Naive thymus-derived CD4-positive, alpha-beta T cell (primary cell): ENCODE measurements around the gene GALNT16. TPM values are rescaled to one million over a fixed set of nuclear protein-coding genes. Genes with fewer than 3 reads are reported as not detected.

Source experiments
- ATAC-seq: fragments of 150-1000 bp; cut with Tn5 transposase; 2 replicates; pipeline ENCODE4 v1.10.0; 2021; ENCODE audit warnings: mild to moderate bottlenecking, moderate library complexity
- CTCF ChIA-PET: fragments of 350-600 bp; sonication (Branson Sonifier 250); formaldehyde crosslinking; loops from one replicate; lab custom pipeline; 2021; ENCODE audit warnings: antibody characterized with exemption; lab: Charles Lee
- POLR2A ChIA-PET: fragments of 350-600 bp; sonication (Branson Sonifier 250); formaldehyde crosslinking; loops from one replicate; lab custom pipeline; 2021; ENCODE audit warnings: antibody characterized with exemption, inconsistent platforms; lab: Charles Lee
- DNase-seq, 9 donors: peaks; one replicate each; pipeline versions ENCODE4 v3.0.0 to v3.0.0-alpha.2; 2020 to 2022; ENCODE audit warnings: mixed read lengths in 1 of 9
- H3K27ac ChIP-seq: one replicate; pipeline ENCODE4 v1.7.0; 2013; ENCODE audit warnings: mild to moderate bottlenecking, low read depth, low read length, moderate library complexity
- H3K27me3 ChIP-seq, 2 donors: one replicate each; pipeline ENCODE4 v1.7.0; 2013; ENCODE audit warnings: low read length in 2 of 2, mild to moderate bottlenecking in 2 of 2, moderate library complexity in 2 of 2; ENCODE audit not compliant: control insufficient read depth in 2 of 2, insufficient read depth in 2 of 2
- H3K36me3 ChIP-seq, 3 experiments: 1 replicate in 2 of 3; 2 replicates in 1 of 3; pipeline ENCODE4 v1.7.0; 2013; ENCODE audit warnings: low read length in 3 of 3, mild to moderate bottlenecking in 3 of 3, moderate library complexity in 1 of 3; ENCODE audit not compliant: insufficient read depth in 3 of 3, control insufficient read depth in 2 of 3
- H3K4me1 ChIP-seq, 2 donors: one replicate each; pipeline ENCODE4 v1.7.0; 2013; ENCODE audit warnings: low read length in 2 of 2, mild to moderate bottlenecking in 2 of 2, moderate library complexity in 1 of 2; ENCODE audit not compliant: control insufficient read depth in 2 of 2, insufficient read depth in 2 of 2
- H3K4me3 ChIP-seq: 2 replicates; pipeline ENCODE4 v1.7.0; 2013; ENCODE audit warnings: mild to moderate bottlenecking, low read length
- H3K9me3 ChIP-seq, 3 experiments: 1 replicate in 2 of 3; 2 replicates in 1 of 3; pipeline ENCODE4 v1.7.0; 2013; ENCODE audit warnings: low read length in 3 of 3; ENCODE audit not compliant: control insufficient read depth in 2 of 3
- H3K27ac Mint-ChIP-seq, 9 donors: one replicate each; pipeline ENCODE4 v1.8.0; 2020 to 2022; ENCODE audit warnings: mixed read lengths in 9 of 9, mild to moderate bottlenecking in 8 of 9, moderate library complexity in 5 of 9, inconsistent platforms in 2 of 9
- H3K27me3 Mint-ChIP-seq, 5 donors: one replicate each; pipeline ENCODE4 v1.8.0; 2021 to 2022; ENCODE audit warnings: mixed read lengths in 5 of 5, mild to moderate bottlenecking in 1 of 5
- H3K36me3 Mint-ChIP-seq, 5 donors: one replicate each; pipeline ENCODE4 v1.8.0; 2020 to 2022; ENCODE audit warnings: mixed read lengths in 5 of 5, mild to moderate bottlenecking in 3 of 5, inconsistent platforms in 1 of 5
- H3K4me1 Mint-ChIP-seq, 7 donors: one replicate each; pipeline ENCODE4 v1.8.0; 2020 to 2022; ENCODE audit warnings: mixed read lengths in 7 of 7, mild to moderate bottlenecking in 3 of 7, inconsistent platforms in 1 of 7
- H3K4me3 Mint-ChIP-seq, 10 donors: one replicate each; pipeline ENCODE4 v1.8.0; 2020 to 2022; ENCODE audit warnings: mild to moderate bottlenecking in 10 of 10, mixed read lengths in 10 of 10, moderate library complexity in 6 of 10, inconsistent platforms in 2 of 10
- H3K9me3 Mint-ChIP-seq, 11 donors: one replicate each; pipeline ENCODE4 v1.8.0; 2020 to 2022; ENCODE audit warnings: mixed read lengths in 11 of 11, mild to moderate bottlenecking in 4 of 11, inconsistent platforms in 1 of 11, moderate library complexity in 1 of 11
- intact Hi-C, 2 donors: fragments of 100-400 bp; cut with micrococcal nuclease; formaldehyde crosslinking; loops; one replicate each; pipeline ENCODE4 v1.15.1; 2023
- polyA plus RNA-seq, 2 donors: library from polyadenylated mRNA; unstranded; fragments of 300-500 nt; fragmentation: Illumina TruSeq; gene quantifications; one replicate each; pipeline ENCODE4 v1.2.3, GENCODE V29; 2021
- total RNA-seq, 6 experiments: library from RNA in 5 of 6; stranded (reverse) in 5 of 6; gene quantifications; 1 replicate in 5 of 6; 2 replicates in 1 of 6; pipeline ENCODE4 v1.2.3 and lab custom pipeline; 2021 to 2026

GALNT16 gene
- total and polyA plus RNA-seq, 7 experiments from 2014 or later, result 0.07 to 0.65 TPM; not detected in 5

DNA sequence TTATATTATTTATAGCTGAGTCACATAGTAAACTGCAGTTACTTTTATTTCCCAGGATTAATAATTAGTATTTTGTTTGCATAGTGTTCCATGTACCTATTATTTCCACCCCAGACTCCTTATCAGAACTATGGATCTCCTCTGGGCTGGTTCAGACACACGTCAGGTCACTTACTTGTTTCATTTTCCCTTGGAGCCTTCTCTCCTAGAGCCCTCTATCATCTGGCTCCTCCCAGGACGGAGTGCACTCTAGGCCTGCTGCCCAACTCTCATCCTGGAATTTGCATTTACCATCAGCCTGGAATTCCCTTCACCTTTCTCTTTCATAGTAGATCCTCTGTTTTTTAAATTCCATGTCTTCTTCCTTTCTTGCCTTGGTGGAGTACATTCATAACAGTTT is 28.5 kb upstream of the GALNT16 start:
- Mint-ChIP-seq H3K36me3 (peaks cover 2 to 50% (median 14%) of the 10 kb centered on the region in 5 donors), H3K27me3 (no peaks in the 10 kb centered on the region), H3K4me3 (no peak overlapping the region), H3K9me3 (no peaks in the 10 kb centered on the region), H3K27ac (peak overlapping the region in 1 of 9 donors; percentile 33), H3K4me1 (peaks cover 0 to 8% (median 0%) of the 10 kb centered on the region in 7 donors)
- no peaks in the 10 kb centered on the region for H3K4me1 ChIP-seq
- peaks cover 0 to 28% (median 9%) of the 10 kb centered on the region in 3 experiments for H3K36me3 ChIP-seq
- no peak overlapping the region for H3K4me3 ChIP-seq
- no peak for DNase-seq
- intact Hi-C loops, result no loop called here
- CTCF ChIA-PET, result interaction anchor here (0.6 to 1.1 kb wide), 2 partner anchors 102 to 387 kb away, joined by 3 read pairs; no protein-coding TSS in a partner anchor
- POLR2A ChIA-PET, result no interaction called here
- no peak for ATAC-seq
- no peaks in the 10 kb centered on the region for H3K9me3 ChIP-seq
- H3K27ac ChIP-seq, result no peak overlapping the region
- H3K27me3 ChIP-seq, result no peaks in the 10 kb centered on the region

DNA sequence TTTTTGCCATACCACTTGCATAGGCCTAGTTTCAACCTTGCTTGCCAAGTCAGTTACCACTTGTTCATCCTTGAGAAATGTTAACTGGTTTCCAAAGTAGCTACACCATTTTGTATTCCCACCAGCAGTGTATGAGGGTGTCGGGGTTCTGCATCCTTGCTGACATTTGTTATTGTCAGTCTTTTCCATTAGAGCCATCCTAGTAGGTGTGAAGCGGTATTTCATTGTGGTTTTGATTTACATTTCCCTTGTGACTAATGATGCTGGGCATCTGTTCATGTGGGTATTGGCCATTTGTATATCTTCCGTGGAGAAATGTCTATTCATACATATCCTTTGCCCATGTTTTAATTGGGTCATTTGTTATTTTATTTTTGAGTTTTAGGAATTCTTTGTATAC is 27.6 kb upstream of the GALNT16 start:
- DNase-seq (no peak), ATAC-seq (no peak)
- Mint-ChIP-seq H3K27ac (peak overlapping the region in 1 of 9 donors; percentile 29), H3K9me3 (no peaks in the 10 kb centered on the region), H3K27me3 (no peaks in the 10 kb centered on the region), H3K36me3 (peaks cover 2 to 56% (median 14%) of the 10 kb centered on the region in 5 donors), H3K4me3 (no peak overlapping the region), H3K4me1 (peaks cover 0 to 8% (median 0%) of the 10 kb centered on the region in 7 donors)
- H3K9me3 ChIP-seq, result no peaks in the 10 kb centered on the region
- H3K27ac ChIP-seq, result no peak overlapping the region
- intact Hi-C loops, result no loop called here
- ChIA-PET POLR2A (interaction anchor here (0.6 kb wide), 1 partner anchor 134 kb away, joined by 3 read pairs; no protein-coding TSS in a partner anchor), CTCF (interaction anchor here (1.4 kb wide), 1 partner anchor 10 kb away, joined by 5 read pairs; no protein-coding TSS in a partner anchor)
- no peak overlapping the region for H3K4me3 ChIP-seq
- peaks cover 0 to 37% (median 9%) of the 10 kb centered on the region in 3 experiments for H3K36me3 ChIP-seq
- no peaks in the 10 kb centered on the region for H3K27me3 ChIP-seq
- H3K4me1 ChIP-seq, result no peaks in the 10 kb centered on the region

DNA sequence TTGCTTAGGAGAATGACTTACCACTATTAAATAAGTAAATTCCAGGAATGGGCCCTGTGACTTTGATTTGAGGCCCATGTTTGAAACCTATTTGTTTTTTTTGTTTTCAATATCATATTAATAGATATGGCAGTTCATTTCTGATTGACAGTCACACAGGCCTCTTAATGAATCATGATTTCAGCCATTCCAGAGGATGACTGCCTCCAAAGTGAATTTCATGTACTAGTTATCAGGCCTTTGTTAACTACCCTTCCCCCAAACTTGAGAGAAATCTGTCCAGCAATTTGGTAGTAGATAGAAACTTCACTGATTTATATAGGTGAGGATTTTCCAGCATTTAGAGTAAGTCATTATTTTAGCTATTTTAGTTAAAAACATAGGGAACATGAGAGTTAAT is 25.9 kb upstream of the GALNT16 start:
- Mint-ChIP-seq H3K36me3 (peaks cover 2 to 56% (median 16%) of the 10 kb centered on the region in 5 donors), H3K27me3 (no peaks in the 10 kb centered on the region), H3K27ac (no peak overlapping the region), H3K4me1 (peaks cover 0 to 8% (median 0%) of the 10 kb centered on the region in 7 donors), H3K9me3 (no peaks in the 10 kb centered on the region), H3K4me3 (no peak overlapping the region)
- peaks cover 6 to 48% (median 9%) of the 10 kb centered on the region in 3 experiments for H3K36me3 ChIP-seq
- no peak overlapping the region for H3K27ac ChIP-seq
- ChIA-PET POLR2A (no interaction called here), CTCF (interaction anchor here (0.6 to 0.7 kb wide), 2 partner anchors 9 to 1308 kb away, joined by 3 read pairs; no protein-coding TSS in a partner anchor)
- ATAC-seq, result no peak
- intact Hi-C loops, result no loop called here
- no peaks in the 10 kb centered on the region for H3K4me1 ChIP-seq
- H3K9me3 ChIP-seq, result no peaks in the 10 kb centered on the region
- DNase-seq, result no peak
- H3K4me3 ChIP-seq, result no peak overlapping the region
- no peaks in the 10 kb centered on the region for H3K27me3 ChIP-seq

DNA sequence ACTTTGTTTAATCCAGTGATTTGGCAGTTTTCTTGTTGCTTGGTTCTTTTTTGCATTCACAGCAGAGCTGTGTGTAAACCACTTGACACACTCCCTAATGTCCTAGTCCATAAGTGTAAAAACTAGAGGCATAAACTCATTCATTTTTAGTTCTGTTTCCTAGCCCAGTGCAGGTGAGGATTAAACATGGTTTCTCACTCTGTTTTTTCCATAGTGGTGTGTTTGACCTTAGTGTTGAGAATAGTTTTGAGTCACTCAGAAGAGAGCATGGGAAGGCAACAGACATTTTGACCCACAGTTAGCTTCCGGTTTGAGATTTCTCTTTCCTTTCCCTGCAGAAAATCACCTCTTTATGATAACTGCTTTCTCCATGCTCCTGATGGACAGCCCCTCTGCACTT is 24.2 kb upstream of the GALNT16 start:
- Mint-ChIP-seq H3K36me3 (peaks cover 2 to 58% (median 16%) of the 10 kb centered on the region in 5 donors), H3K4me3 (no peak overlapping the region), H3K4me1 (peaks cover 0 to 8% (median 0%) of the 10 kb centered on the region in 7 donors), H3K27ac (peak overlapping the region in 1 of 9 donors; percentile 22), H3K9me3 (no peaks in the 10 kb centered on the region), H3K27me3 (no peaks in the 10 kb centered on the region)
- POLR2A ChIA-PET, result no interaction called here
- no peak for ATAC-seq
- H3K4me3 ChIP-seq, result no peak overlapping the region
- CTCF ChIA-PET, result no interaction called here
- peaks cover 7 to 49% (median 9%) of the 10 kb centered on the region in 3 experiments for H3K36me3 ChIP-seq
- H3K27me3 ChIP-seq, result no peaks in the 10 kb centered on the region
- no peak overlapping the region for H3K27ac ChIP-seq
- intact Hi-C loops, result no loop called here
- H3K4me1 ChIP-seq, result no peaks in the 10 kb centered on the region
- no peaks in the 10 kb centered on the region for H3K9me3 ChIP-seq
- DNase-seq, result no peak

DNA sequence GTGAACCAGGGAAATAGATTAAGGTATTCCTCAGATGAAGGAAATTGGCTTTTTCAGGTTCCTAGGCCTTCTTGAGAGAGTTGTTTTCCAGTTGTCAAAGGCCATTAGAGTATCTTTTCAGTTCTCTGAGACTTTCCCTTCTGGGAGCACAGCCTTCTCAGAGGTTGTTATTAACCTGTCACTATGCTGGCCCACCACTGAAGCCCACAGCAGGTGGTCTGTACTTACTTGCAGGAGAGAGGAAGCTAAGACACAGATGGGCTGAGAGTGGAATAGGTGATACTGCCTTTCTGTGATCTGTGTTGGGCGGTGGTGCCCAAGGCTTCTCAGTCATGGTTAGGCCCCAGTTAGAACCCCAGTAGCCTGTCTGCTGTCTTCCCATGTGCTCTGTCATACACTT is 22.8 kb upstream of the GALNT16 start:
- ChIA-PET CTCF (interaction anchor here (0.7 to 1.9 kb wide), 2 partner anchors 108 to 243 kb away, joined by 4 to 5 read pairs; no protein-coding TSS in a partner anchor), POLR2A (interaction anchor here (0.6 kb wide), 1 partner anchor 1044 kb away, joined by 3 read pairs; no protein-coding TSS in a partner anchor)
- Mint-ChIP-seq H3K27ac (peak overlapping the region in 1 of 9 donors; percentile 22), H3K4me1 (peaks cover 0 to 8% (median 0%) of the 10 kb centered on the region in 7 donors), H3K9me3 (no peaks in the 10 kb centered on the region), H3K36me3 (peaks cover 0 to 53% (median 13%) of the 10 kb centered on the region in 5 donors), H3K4me3 (no peak overlapping the region), H3K27me3 (no peaks in the 10 kb centered on the region)
- Histone ChIP-seq H3K4me3 (no peak overlapping the region), H3K4me1 (no peaks in the 10 kb centered on the region), H3K27ac (no peak overlapping the region), H3K9me3 (no peaks in the 10 kb centered on the region), H3K36me3 (peaks cover 7 to 45% (median 9%) of the 10 kb centered on the region in 3 experiments), H3K27me3 (no peaks in the 10 kb centered on the region)
- intact Hi-C loops, result no loop called here
- ATAC-seq (no peak), DNase-seq (no peak)

DNA sequence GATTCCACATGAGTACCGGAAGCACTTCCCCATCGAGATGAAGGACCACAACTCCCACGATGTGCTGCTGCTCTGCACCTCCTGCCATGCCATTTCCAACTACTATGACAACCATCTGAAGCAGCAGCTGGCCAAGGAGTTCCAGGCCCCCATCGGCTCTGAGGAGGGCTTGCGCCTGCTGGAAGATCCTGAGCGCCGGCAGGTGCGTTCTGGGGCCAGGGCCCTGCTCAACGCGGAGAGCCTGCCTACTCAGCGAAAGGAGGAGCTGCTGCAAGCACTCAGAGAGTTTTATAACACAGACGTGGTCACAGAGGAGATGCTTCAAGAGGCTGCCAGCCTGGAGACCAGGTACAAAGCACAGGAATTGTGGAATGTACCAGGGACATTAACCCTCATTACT is 22.4 kb upstream of the GALNT16 start:
- Mint-ChIP-seq H3K27ac (no peak overlapping the region), H3K4me3 (no peak overlapping the region), H3K36me3 (peaks cover 0 to 48% (median 9%) of the 10 kb centered on the region in 5 donors), H3K27me3 (no peaks in the 10 kb centered on the region), H3K9me3 (no peaks in the 10 kb centered on the region), H3K4me1 (peaks cover 0 to 8% (median under 1%) of the 10 kb centered on the region in 7 donors)
- ChIA-PET POLR2A (no interaction called here), CTCF (interaction anchor here (0.7 to 1.9 kb wide), 2 partner anchors 108 to 242 kb away, joined by 4 to 5 read pairs; no protein-coding TSS in a partner anchor)
- DNase-seq (no peak), ATAC-seq (no peak)
- Histone ChIP-seq H3K9me3 (no peaks in the 10 kb centered on the region), H3K27me3 (no peaks in the 10 kb centered on the region), H3K4me1 (no peaks in the 10 kb centered on the region), H3K36me3 (peaks cover 7 to 44% (median 9%) of the 10 kb centered on the region in 3 experiments), H3K4me3 (no peak overlapping the region), H3K27ac (no peak overlapping the region)
- intact Hi-C loops, result no loop called here
